ENCODE data around the gene TTC6.
A peak's percentile ranks its signal among the peaks of the same experiment; 100 is the strongest.

Gene TTC6

GRCh38 chr14:37597914-37598746 is 2.7 kb downstream of the TTC6 start:
- H3K4me3 ChIP-seq (ENCODE audit: low read depth, low read length) = peak overlapping the region; percentile 24

GRCh38 chr14:37598747-37599506 is 3.5 kb downstream of the TTC6 start:
- H3K4me3 ChIP-seq (ENCODE audit: low read depth, low read length) = no peak overlapping the region

- H3K4me3 ChIP-seq (ENCODE audit: low read depth, low read length) = peak overlapping the region; percentile 17
Observed at GRCh38 chr14:37599507-37600368, 4.3 kb downstream of the TTC6 start.

GRCh38 chr14:37600880-37601741 is 5.7 kb downstream of the TTC6 start:
- no peak overlapping the region for H3K4me3 ChIP-seq (ENCODE audit: low read depth, low read length)

GRCh38 chr14:37601865-37602264 is 6.4 kb downstream of the TTC6 start:
- no peak overlapping the region for H3K4me3 ChIP-seq (ENCODE audit: low read depth, low read length)

GRCh38 chr14:37602605-37603453 is 7.4 kb downstream of the TTC6 start:
- no peak overlapping the region for H3K4me3 ChIP-seq (ENCODE audit: low read depth, low read length)

GRCh38 chr14:37603688-37604251 is 8.3 kb downstream of the TTC6 start:
- no peak overlapping the region for H3K4me3 ChIP-seq (ENCODE audit: low read depth, low read length)

GRCh38 chr14:37606678-37607077 is 11.2 kb downstream of the TTC6 start:
- H3K4me3 ChIP-seq (ENCODE audit: low read depth, low read length) = no peak overlapping the region

GRCh38 chr14:37608649-37609048 is 13.2 kb downstream of the TTC6 start:
- H3K4me3 ChIP-seq (ENCODE audit: low read depth, low read length) = no peak overlapping the region

GRCh38 chr14:37610945-37611523 is 15.6 kb downstream of the TTC6 start:
- H3K4me3 ChIP-seq (ENCODE audit: low read depth, low read length) = peak overlapping the region; percentile 5

GRCh38 chr14:37615582-37616289 is 20.3 kb downstream of the TTC6 start:
- no peak overlapping the region for H3K4me3 ChIP-seq (ENCODE audit: low read depth, low read length)

GRCh38 chr14:37616853-37617252 is 21.4 kb downstream of the TTC6 start:
- H3K4me3 ChIP-seq (ENCODE audit: low read depth, low read length) = no peak overlapping the region

GRCh38 chr14:37617864-37618365 is 22.5 kb downstream of the TTC6 start:
- H3K4me3 ChIP-seq (ENCODE audit: low read depth, low read length) = no peak overlapping the region

- H3K4me3 ChIP-seq (ENCODE audit: low read depth, low read length) = no peak overlapping the region
Observed at GRCh38 chr14:37618498-37619028, 23.1 kb downstream of the TTC6 start.

GRCh38 chr14:37620856-37621255 is 25.4 kb downstream of the TTC6 start:
- H3K4me3 ChIP-seq (ENCODE audit: low read depth, low read length) = no peak overlapping the region

- peak overlapping the region; percentile 24 for H3K4me3 ChIP-seq (ENCODE audit: low read depth, low read length)
Observed at GRCh38 chr14:37622231-37622923, 26.9 kb downstream of the TTC6 start.

- no peak overlapping the region for H3K4me3 ChIP-seq (ENCODE audit: low read depth, low read length)
Observed at GRCh38 chr14:37623426-37623951, 28.1 kb downstream of the TTC6 start.

Measured in iPS-11a (cell line).